NCI-H2196 treated with DMSO at 0.1 percent for 48 hours (cell line): ENCODE measurements around the gene CD7.
A peak's percentile ranks its signal among the peaks of the same experiment; 100 is the strongest.
"Not testable (repeated sequence)": the region's sequence is repeated elsewhere in the genome, so short reads cannot be mapped to it uniquely, and the experiment has no call there.

Source experiments
- DNase-seq: peaks from one replicate; lab custom pipeline; 2025; ENCODE audit not compliant: unreplicated experiment; lab: John Stamatoyannopoulos, UW

The CD7 gene

DNA sequence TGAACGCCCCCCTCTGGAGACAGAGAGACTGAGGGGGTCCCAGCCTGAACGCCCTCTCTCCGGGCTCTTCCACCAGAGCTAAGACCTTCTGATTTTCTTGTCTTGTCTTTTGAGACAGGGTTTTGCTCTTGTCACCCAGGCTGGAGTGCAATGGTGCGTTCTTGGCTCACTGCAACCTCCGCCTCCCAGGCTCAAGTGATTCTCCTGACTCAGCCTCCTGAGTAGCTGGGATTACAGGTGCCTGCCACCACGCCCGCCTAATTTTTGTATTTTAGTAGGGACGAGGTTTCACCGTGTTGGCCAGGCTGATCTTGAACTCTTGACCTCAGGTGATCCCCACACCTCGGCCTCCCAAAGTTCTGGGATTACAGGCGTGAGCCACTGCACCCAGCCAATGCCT, 30.6 kb upstream of the CD7 start:
- DNase-seq: not testable (repeated sequence)

DNA sequence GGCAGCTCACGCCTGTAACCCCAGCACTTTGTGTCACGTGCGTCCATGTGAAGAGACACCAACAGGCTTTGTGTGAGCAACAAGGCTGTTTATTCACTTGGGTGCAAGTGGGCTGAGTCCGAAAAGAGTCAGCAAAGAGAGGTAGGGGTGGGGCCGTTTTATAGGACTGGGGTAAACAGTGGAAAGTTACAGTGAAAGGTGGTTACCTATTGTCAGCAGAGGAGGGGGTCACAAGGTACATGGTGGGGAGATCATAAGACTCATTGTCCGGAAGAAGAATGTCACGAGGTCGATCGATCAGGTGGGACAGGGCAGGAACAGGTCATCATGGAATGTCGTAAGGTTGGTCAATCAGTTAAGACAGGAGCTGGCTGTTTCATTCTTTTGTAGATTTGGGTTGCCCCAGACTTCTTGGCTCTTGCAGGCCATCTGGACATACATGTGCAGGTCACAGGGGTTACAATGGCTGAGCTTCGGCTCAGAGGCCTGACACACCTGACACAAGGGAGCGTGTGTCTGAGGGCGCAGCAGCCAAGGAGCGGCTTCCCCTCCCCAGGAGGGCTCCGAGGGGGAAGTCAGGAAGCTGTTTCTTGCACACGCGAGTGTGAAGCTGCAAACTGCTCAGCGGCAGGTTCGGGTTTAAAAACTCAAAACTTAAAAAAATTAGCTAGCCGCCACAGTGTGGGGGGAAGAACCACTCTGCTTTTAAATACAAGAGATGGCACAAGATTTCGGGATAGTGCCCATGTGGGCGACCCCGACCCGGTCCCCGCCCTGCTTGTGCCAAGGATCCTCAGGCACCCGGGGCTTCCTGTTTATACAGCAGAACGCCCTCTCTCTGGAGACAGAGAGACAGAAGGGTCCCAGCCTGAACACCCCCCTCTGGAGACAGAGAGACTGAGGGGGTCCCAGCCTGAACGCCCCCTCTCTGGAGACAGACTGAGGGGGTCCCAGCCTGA, 29.2 kb upstream of the CD7 start:
- DNase-seq: no peak

DNA sequence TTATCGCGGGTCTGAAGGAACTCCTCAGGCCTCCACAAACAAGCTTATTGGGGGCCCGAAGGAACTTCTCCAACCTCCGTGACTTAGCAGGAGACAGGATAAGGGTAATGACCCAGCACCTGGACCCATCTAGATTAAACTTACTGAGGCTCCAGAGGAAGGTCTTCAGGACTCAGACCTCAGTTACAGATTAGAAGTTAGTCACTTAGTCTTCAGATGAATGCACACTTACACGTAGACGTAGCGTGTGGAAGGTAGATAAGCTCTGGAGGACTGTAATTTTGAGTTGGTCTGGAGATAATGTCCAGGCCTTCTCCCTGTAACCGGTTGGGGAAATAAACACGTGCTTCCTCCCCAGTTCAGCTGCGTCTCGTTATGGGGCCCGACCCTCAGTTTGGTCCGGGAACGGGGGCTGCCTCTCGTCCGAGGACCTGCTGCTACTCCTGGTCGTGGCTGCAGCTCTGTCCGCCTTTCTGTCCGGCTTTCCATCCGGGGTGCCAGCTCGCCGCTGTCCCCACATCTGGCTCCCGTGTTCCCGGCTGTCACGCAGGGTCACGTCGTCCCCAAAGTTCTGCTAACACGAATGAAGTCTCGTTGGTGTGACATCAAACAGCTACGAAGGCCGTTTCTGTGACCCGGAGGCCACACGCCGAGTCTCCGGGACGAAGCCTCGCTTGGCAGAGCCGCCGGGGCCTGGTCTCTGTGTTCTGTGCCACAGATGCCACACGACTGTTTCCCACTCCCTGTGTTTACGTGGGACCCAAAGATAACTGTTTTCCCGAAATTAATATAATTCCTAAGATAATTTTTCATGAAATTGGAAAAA, 28.0 kb upstream of the CD7 start:
- DNase-seq: no peak

DNA sequence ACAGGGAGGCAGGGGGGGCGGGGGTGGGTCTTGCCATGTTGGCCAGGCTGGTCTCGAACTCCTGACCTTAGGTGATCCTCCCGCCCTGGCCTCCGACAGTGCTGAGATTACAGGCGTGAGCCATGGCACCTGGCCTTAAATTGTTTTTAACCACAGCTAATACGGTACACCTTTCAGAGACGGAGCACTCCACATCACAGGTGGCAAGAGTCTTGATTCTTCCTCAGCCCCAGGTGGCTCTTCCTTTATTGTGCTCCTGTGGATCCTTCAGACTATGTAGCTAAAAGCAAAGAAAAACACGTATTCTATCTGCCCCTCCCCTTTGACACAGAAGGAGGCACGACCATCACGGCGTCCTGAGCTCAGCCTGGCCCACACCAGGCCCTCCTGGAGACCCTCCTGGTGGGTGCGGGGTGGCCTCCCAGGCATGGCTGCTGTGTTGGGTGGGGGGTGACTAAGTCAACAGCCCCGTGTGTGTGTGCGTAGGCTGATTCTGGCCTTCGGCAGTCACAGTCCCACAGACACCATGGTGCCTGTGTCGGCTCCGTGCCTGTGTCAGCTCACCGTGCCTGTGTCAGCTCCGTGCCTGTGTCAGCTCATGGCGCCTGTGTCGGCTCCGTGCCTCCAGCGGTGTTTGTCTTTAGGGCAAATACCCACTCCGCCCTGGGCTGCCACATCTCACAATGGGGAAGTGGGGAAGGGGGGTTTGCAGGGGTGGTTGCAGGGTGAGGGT, 26.9 kb upstream of the CD7 start:
- DNase-seq: no peak

DNA sequence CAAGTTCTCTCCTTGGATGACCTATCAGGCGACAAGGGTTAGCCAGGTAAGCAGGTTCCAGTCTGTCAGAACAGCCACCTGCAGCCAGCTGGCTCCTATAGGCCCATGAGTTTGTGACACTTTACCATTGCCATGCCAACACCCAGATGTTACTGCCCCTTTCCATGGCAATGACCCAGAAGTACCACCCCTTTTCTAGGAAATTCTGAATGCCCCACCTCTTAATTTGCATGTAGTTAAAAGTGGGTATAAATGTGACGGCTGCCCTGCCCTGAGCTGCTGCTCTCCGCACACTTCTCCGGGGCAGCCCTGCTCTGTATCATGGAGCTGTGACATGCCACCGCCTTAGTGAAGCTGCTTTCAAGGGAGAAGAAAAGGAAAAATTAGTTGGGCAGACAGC, 26.2 kb upstream of the CD7 start:
- no peak for DNase-seq

DNA sequence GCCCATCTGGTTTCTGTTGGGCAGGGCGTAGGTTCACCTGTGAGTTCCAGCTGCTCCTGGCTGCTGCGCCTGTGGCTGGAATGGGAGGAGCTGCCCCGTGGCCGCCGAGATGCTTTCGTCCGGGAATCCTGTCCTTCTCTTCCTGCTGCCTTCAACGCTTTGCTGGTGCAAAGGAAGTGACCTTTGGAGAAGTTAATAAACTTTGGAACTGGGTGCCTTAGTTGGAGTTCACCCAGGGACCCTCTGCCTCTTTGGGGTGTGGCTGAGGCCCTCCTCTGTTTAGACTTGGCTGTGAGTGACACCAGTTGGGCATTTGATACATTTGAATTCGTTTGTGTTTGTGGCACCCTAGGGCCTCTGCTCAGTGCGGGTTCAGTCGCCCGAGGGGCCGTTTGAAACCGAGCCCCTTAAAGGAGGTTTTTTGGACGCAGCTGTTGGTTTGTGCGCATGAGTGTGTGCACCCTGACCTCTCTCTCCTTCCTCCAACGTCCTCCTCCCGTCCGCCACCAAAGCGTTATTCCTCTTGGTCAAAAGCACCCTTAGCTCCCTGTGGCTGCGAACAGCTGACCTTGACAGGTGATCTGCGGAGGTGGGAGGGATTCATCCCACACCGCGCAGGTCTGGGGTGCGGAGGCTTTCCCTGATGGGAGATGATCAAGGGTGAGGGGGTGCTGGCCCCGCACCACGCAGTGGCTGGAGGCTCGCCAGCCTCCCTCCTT, 25.1 kb upstream of the CD7 start:
- DNase-seq: no peak

DNA sequence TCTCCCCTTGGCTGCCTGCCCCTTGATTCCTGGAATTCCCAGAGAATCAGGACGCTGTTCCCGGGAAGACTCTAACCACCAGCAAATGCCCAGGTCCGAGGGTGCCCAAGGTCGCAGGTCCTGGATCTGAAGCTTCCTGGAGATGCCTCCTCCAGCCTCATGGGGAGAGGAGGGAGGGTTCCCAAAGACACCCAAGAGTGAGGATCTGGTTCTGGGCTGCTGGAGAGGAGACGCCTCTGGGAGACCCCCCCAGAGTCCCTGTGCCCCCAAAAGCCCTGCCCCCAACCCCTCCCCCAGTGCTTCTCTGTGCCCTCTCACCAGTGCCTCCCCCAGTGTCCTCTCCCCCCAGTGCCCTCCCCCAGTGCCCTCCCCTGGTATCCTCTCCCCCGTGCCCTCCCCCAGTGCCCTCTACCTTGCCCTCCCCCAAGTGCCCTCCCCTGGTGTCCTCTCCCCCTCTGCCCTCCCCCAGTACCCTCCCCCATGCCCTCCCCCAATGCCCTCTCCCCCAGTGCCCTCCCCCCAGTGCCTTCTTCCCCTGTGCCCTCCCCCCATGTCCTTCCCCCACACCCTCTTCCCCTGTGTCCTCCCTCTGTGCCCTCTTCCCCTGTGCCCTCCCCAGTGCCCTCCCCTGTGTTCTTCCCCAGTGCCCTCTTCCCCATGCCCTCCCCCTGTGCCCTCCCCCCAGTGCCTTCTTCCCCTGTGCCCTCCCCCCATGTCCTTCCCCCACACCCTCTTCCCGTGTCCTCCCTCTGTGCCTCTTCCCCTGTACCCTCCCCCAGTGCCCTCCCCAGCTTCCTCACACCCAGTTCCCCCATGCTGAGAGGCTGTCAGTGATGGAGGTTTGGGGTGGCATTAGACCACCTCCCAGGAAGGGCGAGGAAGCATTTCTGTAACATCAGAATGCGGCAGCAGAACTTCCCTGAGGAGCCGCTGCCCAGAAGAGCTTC, 22.5 kb upstream of the CD7 start:
- DNase-seq: no peak

DNA sequence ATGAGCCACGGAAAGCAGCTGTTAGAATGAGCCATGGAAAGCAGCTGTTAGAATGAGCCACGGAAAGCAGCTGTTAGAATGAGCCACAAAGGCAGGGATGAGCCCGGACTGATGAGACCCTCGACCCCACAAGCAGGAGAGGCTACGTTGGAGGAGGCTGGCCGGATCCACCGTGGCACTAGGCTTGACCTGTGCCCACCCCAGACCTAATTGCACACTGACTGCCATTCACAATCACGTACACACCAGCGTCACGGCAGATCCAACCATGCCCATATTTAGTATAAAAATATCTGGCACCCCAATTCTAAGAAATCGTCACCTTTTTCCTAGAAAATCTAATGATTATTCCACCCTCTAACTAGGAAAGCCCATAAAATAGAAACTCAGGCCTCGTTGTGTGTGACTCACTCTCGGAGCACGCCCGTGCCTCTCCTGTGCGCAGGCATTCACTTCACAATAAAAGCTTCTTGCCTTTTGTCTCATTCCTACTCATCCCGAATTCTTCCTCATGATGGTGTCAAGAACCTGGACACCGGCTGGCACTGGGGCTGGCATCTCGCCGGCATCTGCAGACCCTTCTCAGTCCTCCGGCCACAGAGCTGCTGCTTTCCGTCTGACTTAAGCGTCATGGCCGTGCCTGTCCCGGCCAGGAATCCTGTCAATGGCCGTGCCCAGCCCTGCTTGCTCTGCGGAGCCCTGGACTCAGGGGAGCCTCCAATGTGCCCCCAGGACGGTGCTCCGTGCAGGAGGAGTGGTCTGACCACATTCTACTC, 21.6 kb upstream of the CD7 start:
- no peak for DNase-seq

DNA sequence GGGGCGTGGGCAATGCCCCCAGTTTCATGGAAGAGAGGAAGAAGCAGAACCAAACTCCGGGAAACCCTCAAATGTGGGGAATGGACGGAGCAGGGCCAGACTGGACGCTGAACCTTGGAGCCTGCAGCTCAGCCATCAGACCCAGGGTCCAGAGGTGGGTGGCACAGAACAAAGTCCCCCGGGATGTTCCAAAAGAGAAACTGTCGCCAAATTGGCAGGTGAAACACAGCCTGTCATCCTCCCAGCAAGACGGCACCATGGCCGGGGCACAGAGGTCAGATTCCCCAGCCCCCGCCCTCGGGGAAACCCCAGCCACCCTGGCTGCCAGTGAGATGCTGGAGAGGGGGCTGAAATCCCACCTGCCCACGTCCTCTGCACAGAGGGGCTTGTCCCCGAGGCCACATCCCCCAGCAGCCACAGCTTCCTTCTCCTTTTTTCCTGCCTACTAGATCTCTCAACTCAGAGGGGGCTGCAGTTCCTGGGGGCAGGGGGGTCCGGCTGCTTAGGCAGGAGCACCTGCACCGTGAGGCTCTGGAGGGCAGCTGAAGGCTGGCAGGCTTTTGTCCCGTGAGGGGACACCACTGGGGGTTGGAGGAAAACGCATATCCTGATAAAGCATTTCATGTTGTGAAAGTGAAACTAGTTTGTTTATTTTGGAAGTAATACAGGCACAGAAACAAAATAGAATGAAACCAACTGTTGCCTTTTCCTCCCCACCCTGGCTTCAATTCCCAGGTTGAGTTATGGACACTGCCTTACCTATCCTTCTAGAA, 17.4 kb upstream of the CD7 start:
- DNase-seq: peak; percentile 21

DNA sequence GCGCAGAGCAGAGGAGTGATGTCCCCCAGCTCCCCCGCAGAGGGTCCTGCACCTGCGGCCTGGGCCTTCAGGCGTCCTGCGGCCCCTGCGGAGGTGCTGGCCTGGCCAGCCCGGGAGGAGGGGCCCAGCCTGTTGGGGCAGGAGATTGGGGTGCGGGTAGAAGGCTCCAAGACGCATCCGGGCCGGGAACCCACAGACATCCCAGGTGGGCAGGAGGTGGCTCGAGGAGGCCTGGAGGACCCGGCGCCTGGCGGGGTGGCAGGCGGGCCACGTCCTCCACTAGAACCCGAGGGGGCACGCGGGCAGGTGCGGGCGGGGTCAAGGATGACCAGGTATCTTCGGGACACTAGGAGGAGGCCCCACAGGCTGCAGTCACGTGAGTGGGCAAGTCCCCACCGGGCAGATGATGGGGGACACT, 16.8 kb upstream of the CD7 start:
- DNase-seq: no peak

DNA sequence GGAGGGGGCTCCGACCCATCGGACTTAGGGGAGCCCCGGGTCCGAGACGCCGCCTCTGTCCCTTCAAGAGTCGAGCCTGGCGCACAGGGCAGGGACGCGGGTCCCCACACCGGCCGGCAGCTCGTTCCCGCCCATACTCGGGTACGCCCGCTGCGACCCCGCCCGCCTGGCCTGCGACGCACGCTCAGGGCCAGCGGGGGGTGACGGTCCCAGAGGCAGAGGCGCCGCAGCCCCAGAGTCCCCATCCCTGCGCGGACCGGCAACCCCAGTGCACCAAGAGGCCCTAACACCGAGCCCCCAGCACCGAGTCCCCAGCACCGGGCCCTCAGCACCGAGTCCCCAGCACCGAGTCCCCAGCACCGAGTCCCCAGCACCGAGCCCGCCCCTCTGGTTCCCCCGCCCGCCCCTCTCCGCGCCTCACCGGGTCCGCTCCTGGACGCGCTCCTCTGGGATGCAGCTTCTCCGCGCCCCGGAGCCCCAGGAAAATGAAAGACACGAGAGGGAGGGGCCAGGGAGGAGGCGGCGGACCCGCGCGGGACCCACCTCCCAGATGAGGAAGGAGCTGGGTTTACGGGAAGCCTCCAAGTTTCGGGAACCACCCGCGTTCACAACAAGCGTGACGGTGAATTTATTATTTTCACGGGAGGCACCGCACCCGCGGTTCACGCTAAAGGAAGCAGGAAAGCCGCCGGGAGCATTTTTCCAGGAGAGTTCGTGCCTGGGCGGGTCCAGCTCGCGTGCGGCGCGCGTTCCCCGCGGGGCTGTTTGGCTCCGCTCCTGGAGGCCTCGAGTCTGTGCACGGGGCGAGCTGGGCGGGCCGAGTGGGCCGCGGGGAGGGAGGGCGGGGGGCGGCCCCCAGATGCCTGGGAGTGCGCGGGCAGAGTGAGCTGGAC, 16.1 kb upstream of the CD7 start, which contains the start of gene SECTM1:
TSS of gene SECTM1 (minus strand) at position 488 of the 893 bp plus-strand sequence. CDS start 6,526 bp downstream, outside the sequence.
- no peak for DNase-seq

DNA sequence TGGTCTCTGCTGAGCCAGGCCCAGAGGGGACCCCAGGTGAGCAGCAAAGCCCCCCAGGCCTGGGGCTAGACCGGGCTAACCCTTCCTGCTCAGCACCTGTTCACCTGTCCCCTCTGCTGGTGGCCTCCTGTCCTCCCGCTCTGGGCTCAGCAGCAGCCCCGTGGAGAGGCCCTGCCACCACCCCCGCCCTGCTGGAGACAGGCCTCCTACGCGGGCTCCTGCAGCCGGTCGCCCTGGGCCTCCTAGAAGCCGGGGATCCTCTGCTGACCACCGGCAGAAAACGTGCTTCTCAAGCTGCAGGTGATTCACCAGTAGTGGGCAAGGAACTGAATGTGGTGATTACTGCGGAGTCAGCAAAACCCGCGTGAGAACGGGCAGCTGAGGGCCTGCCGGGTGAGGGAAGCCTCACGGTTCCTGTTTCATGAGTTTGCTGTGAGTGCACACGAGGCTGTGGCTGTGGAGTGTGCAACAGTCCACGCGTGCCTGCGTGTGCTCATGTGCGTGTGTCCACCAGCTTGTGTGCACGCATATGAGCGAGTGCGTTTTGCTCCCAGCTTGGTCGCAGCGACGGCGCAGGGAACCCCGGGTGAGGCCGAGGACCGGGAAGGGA, 15.4 kb upstream of the CD7 start:
- peak; percentile 62 for DNase-seq

DNA sequence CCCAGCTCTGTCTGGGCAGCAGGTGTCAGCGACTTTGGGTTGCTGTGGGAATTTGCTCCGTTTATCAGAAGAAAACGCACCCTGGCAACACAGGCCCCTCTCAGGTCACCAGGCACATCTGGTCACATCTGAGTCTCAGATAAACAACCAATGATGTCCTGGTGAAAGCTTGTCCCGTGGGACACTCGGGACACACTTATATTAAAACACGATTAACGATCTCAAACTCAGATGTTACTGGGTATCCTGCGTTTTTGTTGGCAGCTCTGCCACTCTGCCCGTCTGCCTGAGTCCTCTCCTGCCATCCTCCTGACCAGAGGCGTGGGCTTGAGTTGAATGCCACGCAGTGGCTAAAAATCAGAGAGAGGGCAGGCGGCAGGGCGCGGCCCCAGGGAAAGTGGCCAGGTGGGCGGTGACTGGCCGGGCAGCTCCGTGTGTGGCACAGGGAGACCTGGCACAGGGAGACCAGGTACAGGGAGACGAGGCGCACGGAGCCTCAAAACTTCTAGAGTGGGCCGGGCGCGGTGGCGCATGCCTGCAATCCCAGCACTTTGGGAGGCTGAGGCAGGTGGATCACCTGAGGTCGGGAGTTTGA, 14.0 kb upstream of the CD7 start:
- no peak for DNase-seq

DNA sequence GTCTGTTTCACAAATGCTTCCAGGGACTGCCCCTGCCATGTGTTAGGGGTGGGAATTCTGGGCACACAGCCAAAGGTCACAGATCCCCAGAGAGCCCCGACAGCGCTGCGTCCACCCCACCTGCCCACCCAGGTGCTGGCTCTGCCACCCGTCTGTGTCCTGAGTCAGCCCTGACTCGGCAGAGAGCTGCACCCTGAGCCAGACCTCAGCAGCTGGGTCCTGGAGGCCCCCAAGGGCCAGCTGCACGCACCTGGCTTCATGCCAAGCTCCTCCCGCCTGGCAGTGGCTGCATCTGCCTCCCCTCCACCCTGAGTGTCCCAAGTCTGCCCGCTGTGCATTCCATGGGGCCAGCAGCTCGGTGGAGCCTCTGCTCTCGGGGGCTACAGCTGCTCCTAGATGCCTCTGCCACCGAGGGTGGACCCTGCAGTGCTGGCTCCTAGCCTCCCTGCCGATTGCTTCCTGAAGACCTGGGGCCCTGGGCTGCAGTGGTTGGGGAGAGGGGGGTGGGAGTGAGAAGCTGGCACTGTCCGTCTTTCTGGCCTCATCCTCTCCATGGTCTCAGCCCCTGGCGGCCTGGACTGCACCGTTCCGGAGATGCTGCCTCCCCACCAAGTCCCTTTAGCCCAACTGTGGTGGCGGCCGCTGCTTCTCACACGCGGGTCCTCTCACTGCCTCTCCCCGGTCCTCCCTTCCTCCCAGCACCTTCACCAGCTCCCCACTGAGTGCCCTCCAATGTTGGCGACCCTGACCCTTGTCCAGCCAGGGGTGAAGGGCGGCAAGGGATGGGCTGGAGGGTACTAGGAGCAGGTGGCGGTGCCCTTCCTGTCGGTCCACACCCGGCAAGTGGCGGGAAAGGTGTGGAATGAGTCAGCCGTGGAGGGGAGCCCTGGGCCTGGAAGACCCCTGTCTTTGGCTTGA, 13.2 kb upstream of the CD7 start:
- peak; percentile 82 for DNase-seq

DNA sequence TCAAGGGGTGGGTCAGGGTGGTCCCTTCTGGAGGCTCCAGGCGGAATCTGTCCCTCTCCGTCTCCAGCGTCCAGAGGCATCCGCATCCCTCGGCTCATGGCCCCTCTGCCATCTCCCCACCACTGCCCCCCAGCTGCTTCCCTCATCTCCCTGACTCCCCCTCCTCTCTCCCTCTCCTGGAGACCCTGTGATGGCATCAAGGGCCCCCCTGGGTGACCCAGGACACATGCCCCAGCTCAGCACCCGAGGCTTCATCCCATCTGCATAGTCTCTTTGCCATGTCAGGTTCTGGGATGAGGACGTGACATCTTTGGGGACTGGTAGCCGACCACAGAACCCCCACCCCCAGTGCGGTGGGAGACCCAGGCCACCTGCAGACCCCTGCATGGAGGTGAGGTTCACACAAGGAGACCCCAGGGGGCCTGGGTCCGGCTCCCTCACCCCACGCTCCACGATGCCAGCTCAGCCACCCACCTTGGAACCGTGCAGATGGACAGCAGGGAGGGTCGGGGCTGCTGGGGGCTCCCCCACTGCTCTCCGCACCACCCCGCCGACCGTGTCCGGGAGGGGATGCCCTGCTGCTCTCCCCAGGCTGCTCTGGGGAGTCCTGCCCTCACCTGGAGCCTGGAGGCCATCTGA, 12.4 kb upstream of the CD7 start:
- no peak for DNase-seq
